ENCODE measurements around the gene C1QTNF2. TPM values are rescaled to one million over a fixed set of nuclear protein-coding genes. Genes with fewer than 3 reads are reported as not detected.
"Not testable (repeated sequence)": the region's sequence is repeated elsewhere in the genome, so short reads cannot be mapped to it uniquely, and the experiment has no call there.

C1QTNF2 gene
- polyA plus RNA-seq, 3 donors: not detected

DNA sequence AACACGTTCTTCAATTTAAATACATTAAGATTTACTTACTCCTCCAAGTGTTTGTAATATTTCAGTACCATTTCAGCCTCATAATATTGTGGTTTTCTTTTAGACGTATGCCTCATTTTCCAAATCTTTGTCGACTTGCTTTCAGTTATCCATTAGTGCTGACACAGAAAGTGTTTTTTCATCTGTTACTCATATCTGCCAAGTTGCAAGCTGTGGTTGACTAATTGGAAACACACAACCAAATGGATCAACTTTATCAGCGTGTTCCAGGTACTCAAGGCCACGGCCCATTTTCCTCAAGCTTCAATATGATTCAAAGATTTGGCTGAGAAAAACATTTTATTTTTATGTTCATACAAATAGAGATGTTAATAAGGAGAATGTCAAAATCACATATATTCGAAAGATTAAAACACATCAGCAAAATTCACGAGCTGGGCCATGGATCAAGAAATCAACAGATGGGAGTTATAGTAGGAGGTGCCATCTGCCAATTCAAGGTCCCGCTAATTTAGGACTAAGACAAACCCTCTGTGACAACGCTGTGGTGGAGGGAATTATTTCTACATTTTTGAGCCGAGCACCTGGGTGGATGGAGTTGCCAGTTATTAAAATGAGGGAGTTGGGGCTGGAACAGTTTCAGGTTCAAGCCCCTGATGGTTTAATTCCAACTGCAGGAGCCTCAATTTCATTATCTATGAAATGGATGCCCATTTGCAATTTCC lies 30.9 kb downstream of the C1QTNF2 start:
- WGBS (ENCODE audit: insufficient coverage): 100% methylated on average over 3 of the region's 10 CpGs
- Histone ChIP-seq H3K36me3 (replicated peaks in 1 of 2; ENCODE audit: control insufficient read depth in 1 of 2, insufficient read depth in 2 of 2, low read length in 2 of 2) (no peaks in the 10 kb centered on the region), H3K9ac (ENCODE audit: insufficient read depth, low read length, poor library complexity, severe bottlenecking) (no peak overlapping the region), H3K4me1 (ENCODE audit: control insufficient read depth in 1 of 2, insufficient read depth in 2 of 2, low read length in 2 of 2) (peaks cover 9% of the 10 kb centered on the region in 2 donors), H3K4me2 (replicated peaks; ENCODE audit: extremely low read depth, low read length, poor library complexity, severe bottlenecking) (no peak overlapping the region), H3K27me3 (ENCODE audit: control insufficient read depth in 2 of 2, insufficient read depth in 2 of 2, low read length in 2 of 2) (no peaks in the 10 kb centered on the region), H3K9me3 (replicated peaks in 1 of 2; ENCODE audit: control insufficient read depth in 1 of 2, insufficient read depth in 1 of 2, low read length in 2 of 2) (no peaks in the 10 kb centered on the region), H3K27ac (ENCODE audit: low read depth in 1 of 2, low read length in 2 of 2) (no peak overlapping the region), H3K4me3 (replicated peaks in 1 of 3; ENCODE audit: low read depth in 2 of 3, low read length in 3 of 3) (no peak overlapping the region), H3K79me2 (ENCODE audit: insufficient read depth, low read length) (no peaks in the 10 kb centered on the region), H4K20me1 (ENCODE audit: insufficient read depth, low read length) (no peaks in the 10 kb centered on the region), H2AFZ (ENCODE audit: insufficient read depth, low read depth, low read length, poor library complexity, severe bottlenecking) (no peak overlapping the region)
- intact Hi-C loops (cut with micrococcal nuclease): loop anchor here (10.0 kb wide), 2 partner anchors 95 to 245 kb away; no protein-coding TSS in a partner anchor
- Mint-ChIP-seq H3K36me3 (no peaks in the 10 kb centered on the region), H3K27me3 (ENCODE audit: low read depth in 3 of 3) (peaks cover 4 to 6% (median 4%) of the 10 kb centered on the region in 3 donors), H3K4me3 (no peak overlapping the region), H3K27ac (no peak overlapping the region), H3K4me1 (peaks cover 6% of the 10 kb centered on the region), H3K9me3 (peaks cover 0 to 3% (median 0%) of the 10 kb centered on the region in 7 donors)
- no peak for DNase-seq
- TF ChIP-seq CTCF (IDR thresholded peaks at IDR 0.05): no peak

- not testable (repeated sequence) for H3K27me3 ChIP-seq (ENCODE audit: control insufficient read depth in 2 of 2, insufficient read depth in 2 of 2, low read length in 2 of 2); H3K4me3 Mint-ChIP-seq; H3K79me2 ChIP-seq (ENCODE audit: insufficient read depth, low read length); H3K9me3 ChIP-seq (replicated peaks in 1 of 2; ENCODE audit: control insufficient read depth in 1 of 2, insufficient read depth in 1 of 2, low read length in 2 of 2); H4K20me1 ChIP-seq (ENCODE audit: insufficient read depth, low read length); H3K36me3 Mint-ChIP-seq; H3K9ac ChIP-seq (ENCODE audit: insufficient read depth, low read length, poor library complexity, severe bottlenecking); H3K27ac ChIP-seq (ENCODE audit: low read depth in 1 of 2, low read length in 2 of 2); H2AFZ ChIP-seq (ENCODE audit: insufficient read depth, low read depth, low read length, poor library complexity, severe bottlenecking); H3K9me3 Mint-ChIP-seq; H3K36me3 ChIP-seq (replicated peaks in 1 of 2; ENCODE audit: control insufficient read depth in 1 of 2, insufficient read depth in 2 of 2, low read length in 2 of 2)
- DNase-seq: peak; percentile 28 to 53 (median 52)
- Histone ChIP-seq H3K4me2 (replicated peaks; ENCODE audit: extremely low read depth, low read length, poor library complexity, severe bottlenecking) (peak overlapping the region; percentile 33), H3K4me1 (ENCODE audit: control insufficient read depth in 1 of 2, insufficient read depth in 2 of 2, low read length in 2 of 2) (peaks cover 29 to 37% of the 10 kb centered on the region in 2 donors), H3K4me3 (replicated peaks in 1 of 3; ENCODE audit: low read depth in 2 of 3, low read length in 3 of 3) (peak overlapping the region in 1 of 3 experiments; percentile 13)
- peaks cover 4 to 13% (median 5%) of the 10 kb centered on the region in 3 donors for H3K27me3 Mint-ChIP-seq (ENCODE audit: low read depth in 3 of 3)
- no CpG with 5 or more reads among the region's 3 CpGs for WGBS (ENCODE audit: insufficient coverage)
- peaks cover 20% of the 10 kb centered on the region for H3K4me1 Mint-ChIP-seq
- intact Hi-C loops (cut with micrococcal nuclease): loop anchor here in 1 of 2 donors (5.0 to 10.0 kb wide), 2 partner anchors 67 to 240 kb away; no protein-coding TSS in a partner anchor
- peak overlapping the region in 5 of 7 donors; percentile 81 to 94 (median 87) for H3K27ac Mint-ChIP-seq
Observed at GRCh38 chr5:160334716-160335115, 35.7 kb downstream of the C1QTNF2 start.

Measured in CD14-positive monocyte (primary cell).